ENCODE measurements around the gene TSKS.
"Not testable (repeated sequence)": the region's sequence is repeated elsewhere in the genome, so short reads cannot be mapped to it uniquely, and the experiment has no call there.

TSKS gene

GRCh38 chr19:49766007-49766929, 3.2 kb upstream of the TSKS start:
- peak; percentile 100 for DNase-seq (ENCODE audit: low read depth)

GRCh38 chr19:49764341-49764740, 1.2 kb upstream of the TSKS start:
- no peak for DNase-seq (ENCODE audit: low read depth)

- DNase-seq (ENCODE audit: low read depth): no peak
Observed at GRCh38 chr19:49761625-49762311, 1.3 kb downstream of the TSKS start.

- no peak for DNase-seq (ENCODE audit: low read depth)
Observed at GRCh38 chr19:49761249-49761624, 1.9 kb downstream of the TSKS start.

GRCh38 chr19:49758292-49758691, 4.8 kb downstream of the TSKS start:
- DNase-seq (ENCODE audit: low read depth): no peak

GRCh38 chr19:49755956-49756355, 7.2 kb downstream of the TSKS start:
- DNase-seq (ENCODE audit: low read depth): no peak

- no peak for DNase-seq (ENCODE audit: low read depth)
Observed at GRCh38 chr19:49752701-49753100, 10.4 kb downstream of the TSKS start.

- no peak for DNase-seq (ENCODE audit: low read depth)
Observed at GRCh38 chr19:49749771-49750170, 13.3 kb downstream of the TSKS start.

- no peak for DNase-seq (ENCODE audit: low read depth)
Observed at GRCh38 chr19:49749055-49749716, 13.9 kb downstream of the TSKS start.

GRCh38 chr19:49746206-49746958, 16.7 kb downstream of the TSKS start:
- no peak for DNase-seq (ENCODE audit: low read depth)

GRCh38 chr19:49744946-49745381, 18.1 kb downstream of the TSKS start:
- DNase-seq (ENCODE audit: low read depth): no peak

- DNase-seq (ENCODE audit: low read depth): no peak
Observed at GRCh38 chr19:49741210-49741844, 21.8 kb downstream of the TSKS start.

- DNase-seq (ENCODE audit: low read depth): no peak
Observed at GRCh38 chr19:49739933-49740332, 23.2 kb downstream of the TSKS start.

- DNase-seq (ENCODE audit: low read depth): no peak
Observed at GRCh38 chr19:49739098-49739497, 24.0 kb downstream of the TSKS start.

- no peak for DNase-seq (ENCODE audit: low read depth)
Observed at GRCh38 chr19:49738268-49738667, 24.8 kb downstream of the TSKS start.

GRCh38 chr19:49730166-49730565, 32.9 kb downstream of the TSKS start:
- DNase-seq (ENCODE audit: low read depth): no peak

- DNase-seq (ENCODE audit: low read depth): no peak
Observed at GRCh38 chr19:49727217-49728030, 35.7 kb downstream of the TSKS start.

GRCh38 chr19:49719420-49719819, 43.7 kb downstream of the TSKS start:
- not testable (repeated sequence) for DNase-seq (ENCODE audit: low read depth)

- no peak for DNase-seq (ENCODE audit: low read depth)
Observed at GRCh38 chr19:49718991-49719390, 44.1 kb downstream of the TSKS start.

- DNase-seq (ENCODE audit: low read depth): no peak
Observed at GRCh38 chr19:49718511-49718910, 44.6 kb downstream of the TSKS start.

GRCh38 chr19:49716154-49716553, 47.0 kb downstream of the TSKS start:
- no peak for DNase-seq (ENCODE audit: low read depth)
